ENCODE data around the gene MGMT.

Gene MGMT

GRCh38 chr10:129786216-129786615, 319.2 kb downstream of the MGMT start:
- no peak for DNase-seq

- DNase-seq, result no peak
These were observed 320.5 kb downstream of the MGMT start for GRCh38 chr10:129787557-129787956.

GRCh38 chr10:129788215-129788614, 321.2 kb downstream of the MGMT start:
- DNase-seq, result no peak

GRCh38 chr10:129790715-129791446, 323.8 kb downstream of the MGMT start:
- no peak for DNase-seq

GRCh38 chr10:129792141-129792540, 325.1 kb downstream of the MGMT start:
- no peak for DNase-seq

GRCh38 chr10:129792864-129793263, 325.8 kb downstream of the MGMT start:
- no peak for DNase-seq

- no peak for DNase-seq
These were observed 326.4 kb downstream of the MGMT start for GRCh38 chr10:129793479-129793878.

- no peak for DNase-seq
These were observed 327.0 kb downstream of the MGMT start for GRCh38 chr10:129793996-129794395.

GRCh38 chr10:129796710-129797420, 329.8 kb downstream of the MGMT start:
- no peak for DNase-seq

GRCh38 chr10:129799942-129800341, 332.9 kb downstream of the MGMT start:
- DNase-seq, result no peak

GRCh38 chr10:129800796-129801340, 333.8 kb downstream of the MGMT start:
- DNase-seq, result no peak

GRCh38 chr10:129807211-129807610, 340.2 kb downstream of the MGMT start:
- DNase-seq, result no peak

- DNase-seq, result no peak
These were observed 341.3 kb downstream of the MGMT start for GRCh38 chr10:129808092-129808983.

- DNase-seq, result no peak
These were observed 342.4 kb downstream of the MGMT start for GRCh38 chr10:129809431-129809830.

GRCh38 chr10:129809841-129810240, 342.8 kb downstream of the MGMT start:
- no peak for DNase-seq

- DNase-seq, result no peak
These were observed 344.2 kb downstream of the MGMT start for GRCh38 chr10:129811208-129811607.

- no peak for DNase-seq
These were observed 345.4 kb downstream of the MGMT start for GRCh38 chr10:129812398-129812797.

GRCh38 chr10:129814681-129815646, 347.9 kb downstream of the MGMT start:
- no peak for DNase-seq

GRCh38 chr10:129815898-129816655, 349.0 kb downstream of the MGMT start:
- DNase-seq, result no peak

GRCh38 chr10:129816656-129817045, 349.6 kb downstream of the MGMT start:
- DNase-seq, result no peak

Measured in stimulated activated CD4-positive, alpha-beta T cell treated with anti-CD3 and anti-CD28 coated beads, Interleukin-15, amount 100 ng/mL, for 24 hours (primary cell).